ENCODE data around the gene AATK.

Gene AATK

GRCh38 chr17:81191646-81192045 is 25.6 kb upstream of the AATK start:
- H3K4me3 ChIP-seq (ENCODE audit: low read length), result no peak overlapping the region
- no peak for TF ChIP-seq ZNF274 (IDR thresholded peaks at IDR 0.05; ENCODE audit: low read depth, low read length)

GRCh38 chr17:81191116-81191515 is 25.1 kb upstream of the AATK start:
- no peak for TF ChIP-seq ZNF274 (IDR thresholded peaks at IDR 0.05; ENCODE audit: low read depth, low read length)
- no peak overlapping the region for H3K4me3 ChIP-seq (ENCODE audit: low read length)

- no peak for TF ChIP-seq ZNF274 (IDR thresholded peaks at IDR 0.05; ENCODE audit: low read depth, low read length)
- no peak overlapping the region for H3K4me3 ChIP-seq (ENCODE audit: low read length)
Measured at GRCh38 chr17:81190591-81190990, 24.6 kb upstream of the AATK start.

GRCh38 chr17:81189670-81190530 is 23.9 kb upstream of the AATK start:
- no peak overlapping the region for H3K4me3 ChIP-seq (ENCODE audit: low read length)
- no peak for TF ChIP-seq ZNF274 (IDR thresholded peaks at IDR 0.05; ENCODE audit: low read depth, low read length)

GRCh38 chr17:81189016-81189415 is 23.0 kb upstream of the AATK start:
- no peak overlapping the region for H3K4me3 ChIP-seq (ENCODE audit: low read length)
- no peak for TF ChIP-seq ZNF274 (IDR thresholded peaks at IDR 0.05; ENCODE audit: low read depth, low read length)

- H3K4me3 ChIP-seq (ENCODE audit: low read length), result no peak overlapping the region
Measured at GRCh38 chr17:81188491-81188840, 22.4 kb upstream of the AATK start.

GRCh38 chr17:81187586-81188490 is 21.8 kb upstream of the AATK start:
- TF ChIP-seq ZNF274 (IDR thresholded peaks at IDR 0.05; ENCODE audit: low read depth, low read length), result no peak
- no peak overlapping the region for H3K4me3 ChIP-seq (ENCODE audit: low read length)

More at GRCh38 chr17:81188491-81188840, 22.4 kb upstream of the AATK start:
- TF ChIP-seq ZNF274 (IDR thresholded peaks at IDR 0.05; ENCODE audit: low read depth, low read length), result no peak

- no peak for TF ChIP-seq ZNF274 (IDR thresholded peaks at IDR 0.05; ENCODE audit: low read depth, low read length)
- no peak overlapping the region for H3K4me3 ChIP-seq (ENCODE audit: low read length)
Measured at GRCh38 chr17:81187120-81187519, 21.1 kb upstream of the AATK start.

- TF ChIP-seq ZNF274 (IDR thresholded peaks at IDR 0.05; ENCODE audit: low read depth, low read length), result no peak
- H3K4me3 ChIP-seq (ENCODE audit: low read length), result no peak overlapping the region
Measured at GRCh38 chr17:81186203-81186602, 20.2 kb upstream of the AATK start.

- no peak overlapping the region for H3K4me3 ChIP-seq (ENCODE audit: low read length)
- TF ChIP-seq ZNF274 (IDR thresholded peaks at IDR 0.05; ENCODE audit: low read depth, low read length), result no peak
Measured at GRCh38 chr17:81184555-81184954, 18.5 kb upstream of the AATK start.

- no peak for TF ChIP-seq ZNF274 (IDR thresholded peaks at IDR 0.05; ENCODE audit: low read depth, low read length)
- H3K4me3 ChIP-seq (ENCODE audit: low read length), result no peak overlapping the region
Measured at GRCh38 chr17:81183807-81184206, 17.8 kb upstream of the AATK start.

- no peak for TF ChIP-seq ZNF274 (IDR thresholded peaks at IDR 0.05; ENCODE audit: low read depth, low read length)
- no peak overlapping the region for H3K4me3 ChIP-seq (ENCODE audit: low read length)
Measured at GRCh38 chr17:81183316-81183715, 17.3 kb upstream of the AATK start.

GRCh38 chr17:81182596-81182995 is 16.6 kb upstream of the AATK start:
- H3K4me3 ChIP-seq (ENCODE audit: low read length), result no peak overlapping the region
- TF ChIP-seq ZNF274 (IDR thresholded peaks at IDR 0.05; ENCODE audit: low read depth, low read length), result no peak

GRCh38 chr17:81181811-81182185 is 15.8 kb upstream of the AATK start:
- no peak overlapping the region for H3K4me3 ChIP-seq (ENCODE audit: low read length)
- TF ChIP-seq ZNF274 (IDR thresholded peaks at IDR 0.05; ENCODE audit: low read depth, low read length), result no peak

Data from GM08714 (cell line).